Kidney epithelial cell (primary cell): Measurements from ENCODE around the gene DUOX2. TPM values are rescaled to one million over a fixed set of nuclear protein-coding genes. Genes with fewer than 3 reads are reported as not detected.

Experiments used
- DNase-seq: peaks from one replicate; pipeline ENCODE4 v3.0.0-alpha.2; 2010; ENCODE audit warnings: low read depth
- H3K27me3 ChIP-seq: 2 replicates; pipeline ENCODE4 v1.6.0; 2011; ENCODE audit warnings: low read length; ENCODE audit not compliant: control insufficient read depth, insufficient read depth
- H3K36me3 ChIP-seq: 2 replicates; pipeline ENCODE4 v1.5.1; 2011; ENCODE audit warnings: low read length; ENCODE audit not compliant: control insufficient read depth, insufficient read depth
- H3K4me3 ChIP-seq: 2 replicates; pipeline ENCODE4 v1.5.1; 2011; ENCODE audit warnings: low read depth, mild to moderate bottlenecking, control low read depth, low read length
- total RNA-seq: library from RNA; depleted of rRNA; stranded (reverse); fragments of >200 nt; gene quantifications from 2 replicates; pipeline ENCODE4 v1.2.3, GENCODE V29; 2015
- TF ChIP-seq, protein P1 (sequence below): IDR thresholded peaks from 2 replicates; pipeline ENCODE4 v1.5.1; 2011; ENCODE audit warnings: mild to moderate bottlenecking, moderate library complexity, low read length, control low read depth, inconsistent platforms; ENCODE audit not compliant: insufficient read depth, poor library complexity, severe bottlenecking

Gene DUOX2
- total RNA-seq, 1 donor from 2014 or later = 0.08 TPM

DNA sequence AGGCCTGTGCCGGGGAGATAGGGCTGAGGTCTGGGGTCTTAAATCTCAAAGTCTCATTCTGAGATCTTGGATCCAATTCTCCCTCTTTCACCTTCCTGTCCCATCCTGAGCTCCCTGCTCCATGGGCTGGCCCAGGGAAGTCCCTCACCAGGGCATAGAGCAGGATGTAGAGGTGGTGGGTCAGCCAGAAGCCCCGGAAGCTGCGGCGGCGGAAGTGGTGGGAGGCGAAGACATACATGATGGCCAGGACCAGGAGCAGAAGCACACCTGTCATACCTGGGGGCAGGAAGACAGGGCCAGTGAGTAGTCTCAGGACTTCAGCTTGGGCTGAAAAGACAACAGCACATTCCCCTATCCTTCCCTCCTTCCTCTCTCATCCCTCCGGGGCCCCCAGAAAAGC lies 16.5 kb downstream of the DUOX2 start:
- DNase-seq = no peak
- TF ChIP-seq, protein P1, sequence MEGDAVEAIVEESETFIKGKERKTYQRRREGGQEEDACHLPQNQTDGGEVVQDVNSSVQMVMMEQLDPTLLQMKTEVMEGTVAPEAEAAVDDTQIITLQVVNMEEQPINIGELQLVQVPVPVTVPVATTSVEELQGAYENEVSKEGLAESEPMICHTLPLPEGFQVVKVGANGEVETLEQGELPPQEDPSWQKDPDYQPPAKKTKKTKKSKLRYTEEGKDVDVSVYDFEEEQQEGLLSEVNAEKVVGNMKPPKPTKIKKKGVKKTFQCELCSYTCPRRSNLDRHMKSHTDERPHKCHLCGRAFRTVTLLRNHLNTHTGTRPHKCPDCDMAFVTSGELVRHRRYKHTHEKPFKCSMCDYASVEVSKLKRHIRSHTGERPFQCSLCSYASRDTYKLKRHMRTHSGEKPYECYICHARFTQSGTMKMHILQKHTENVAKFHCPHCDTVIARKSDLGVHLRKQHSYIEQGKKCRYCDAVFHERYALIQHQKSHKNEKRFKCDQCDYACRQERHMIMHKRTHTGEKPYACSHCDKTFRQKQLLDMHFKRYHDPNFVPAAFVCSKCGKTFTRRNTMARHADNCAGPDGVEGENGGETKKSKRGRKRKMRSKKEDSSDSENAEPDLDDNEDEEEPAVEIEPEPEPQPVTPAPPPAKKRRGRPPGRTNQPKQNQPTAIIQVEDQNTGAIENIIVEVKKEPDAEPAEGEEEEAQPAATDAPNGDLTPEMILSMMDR = no peak
- H3K27me3 ChIP-seq = peaks cover 6% of the 10 kb centered on the region
- H3K36me3 ChIP-seq = no peaks in the 10 kb centered on the region
- no peak overlapping the region for H3K4me3 ChIP-seq

DNA sequence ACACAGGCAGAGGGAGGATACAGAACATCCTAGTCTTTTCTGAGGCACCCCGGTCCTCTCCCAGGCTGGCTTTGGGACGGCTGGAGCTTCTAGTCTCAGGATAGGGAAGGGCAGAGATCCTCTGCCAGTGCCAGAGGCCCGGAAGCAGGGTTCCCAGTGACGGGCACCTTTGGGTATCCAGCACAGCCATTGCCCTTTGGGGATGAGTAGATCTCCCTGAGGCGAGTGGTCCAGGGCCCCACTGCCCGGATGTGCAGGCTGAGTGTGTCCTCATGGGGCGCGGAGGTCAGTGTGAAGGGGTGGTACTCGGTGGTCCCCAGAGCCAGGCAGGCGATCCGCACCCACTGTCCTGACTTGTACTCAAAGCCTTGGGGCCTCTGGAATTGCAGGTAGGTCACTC lies 18.3 kb downstream of the DUOX2 start:
- no peak for DNase-seq
- Histone ChIP-seq H3K27me3 (peaks cover 4% of the 10 kb centered on the region), H3K36me3 (no peaks in the 10 kb centered on the region), H3K4me3 (no peak overlapping the region)
- TF ChIP-seq, protein P1 = no peak

DNA sequence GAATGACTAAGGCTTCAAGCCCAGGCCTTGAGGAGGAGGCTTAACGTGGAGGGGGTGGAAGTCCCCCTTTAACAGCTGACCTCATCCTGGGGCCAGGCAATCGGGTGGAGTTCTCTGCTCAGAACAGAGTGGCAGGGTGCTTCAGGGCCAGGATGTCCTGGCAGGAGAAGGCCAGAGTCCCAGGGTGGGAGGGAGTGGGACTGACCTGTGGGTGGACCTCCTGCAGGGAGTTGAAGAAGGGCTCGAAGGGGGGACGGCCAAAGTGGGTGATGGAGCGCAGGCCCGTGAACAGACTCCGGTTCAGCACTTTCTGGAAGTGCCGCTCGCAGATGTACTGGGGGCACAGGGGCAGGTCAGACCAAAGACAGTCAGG lies 19.6 kb downstream of the DUOX2 start:
- H3K36me3 ChIP-seq = no peaks in the 10 kb centered on the region
- peaks cover 4% of the 10 kb centered on the region for H3K27me3 ChIP-seq
- no peak overlapping the region for H3K4me3 ChIP-seq
- TF ChIP-seq, protein P1 = no peak
- DNase-seq = no peak

DNA sequence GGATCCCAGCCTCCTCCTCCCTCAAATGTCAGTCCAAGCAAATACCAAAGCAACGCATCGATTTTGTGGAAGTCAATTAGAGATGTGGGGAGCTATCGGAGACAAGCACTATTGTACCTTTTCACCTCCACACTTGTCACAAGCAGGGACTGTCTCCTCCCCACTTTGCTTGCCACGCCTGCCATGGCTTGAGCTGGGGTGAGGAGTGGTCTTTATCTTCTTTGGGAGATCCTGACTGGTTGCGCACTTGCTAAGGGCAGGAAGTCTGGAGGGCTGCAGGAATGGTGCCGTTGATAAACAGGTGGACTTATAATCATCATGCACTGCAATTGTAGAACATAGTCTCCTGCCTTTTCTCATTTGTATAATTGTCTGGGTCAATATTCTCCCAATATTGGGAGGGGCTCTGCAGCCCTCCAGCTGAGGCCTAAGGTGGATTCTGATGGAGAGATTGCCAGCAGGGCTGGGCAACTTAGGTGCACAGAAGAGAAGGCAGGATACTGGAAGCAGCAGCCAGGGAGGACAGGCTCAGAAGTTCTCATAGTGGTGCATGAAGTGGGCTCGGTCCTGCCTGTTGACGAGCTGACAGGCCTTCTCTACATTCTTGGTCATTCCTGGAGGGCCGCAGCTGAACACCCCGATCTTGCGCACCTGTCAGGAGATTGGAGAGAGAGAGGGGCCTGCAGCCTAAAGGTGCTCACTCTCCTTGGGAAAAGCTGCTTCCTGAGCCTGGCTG lies 20.2 kb downstream of the DUOX2 start:
- no peaks in the 10 kb centered on the region for H3K36me3 ChIP-seq
- H3K4me3 ChIP-seq = no peak overlapping the region
- peaks cover 4% of the 10 kb centered on the region for H3K27me3 ChIP-seq
- TF ChIP-seq, protein P1 = no peak
- no peak for DNase-seq

DNA sequence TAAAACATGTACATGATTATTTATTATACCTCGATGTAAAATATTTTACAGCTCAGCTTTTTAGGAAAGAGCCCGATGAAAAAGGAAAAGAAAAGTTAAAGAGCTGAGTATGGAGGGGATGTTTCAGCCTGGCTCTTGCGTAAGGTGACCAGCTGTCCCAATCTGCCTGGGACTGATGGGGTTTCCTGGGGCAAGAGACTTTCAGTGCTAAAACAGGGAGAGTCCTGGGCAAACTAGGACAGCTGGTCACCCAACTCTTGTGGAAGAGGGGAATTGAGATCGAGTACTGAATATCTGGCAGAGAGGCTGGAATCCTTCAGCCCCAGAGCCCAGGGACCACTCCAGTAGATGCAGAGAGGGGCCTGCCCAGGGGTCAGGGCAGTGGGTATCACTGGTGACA lies 21.0 kb downstream of the DUOX2 start:
- TF ChIP-seq, protein P1 = no peak
- H3K36me3 ChIP-seq = no peaks in the 10 kb centered on the region
- H3K27me3 ChIP-seq = peaks cover 4% of the 10 kb centered on the region
- H3K4me3 ChIP-seq = no peak overlapping the region
- DNase-seq = no peak

DNA sequence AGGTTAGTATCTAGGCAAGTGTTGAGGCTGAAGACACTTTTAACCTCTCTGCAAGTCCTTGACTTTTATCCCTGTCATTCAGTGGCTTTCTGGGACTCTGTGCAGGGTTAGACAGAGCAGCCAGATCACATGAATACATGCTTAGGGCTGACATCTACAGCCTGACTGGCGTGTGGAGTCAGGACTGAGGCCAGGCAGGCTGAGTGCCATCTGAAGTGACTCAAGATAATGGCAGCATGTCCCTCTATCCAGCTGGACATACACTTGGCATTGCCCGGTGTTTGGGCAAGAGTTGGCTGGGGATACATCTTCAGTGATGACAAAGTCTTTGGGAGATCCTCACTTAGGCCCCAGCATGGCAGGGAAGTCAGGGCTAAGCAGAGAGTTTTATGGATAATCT lies 22.4 kb downstream of the DUOX2 start:
- no peak for DNase-seq
- TF ChIP-seq, protein P1 = no peak
- Histone ChIP-seq H3K36me3 (no peaks in the 10 kb centered on the region), H3K27me3 (peaks cover 6% of the 10 kb centered on the region), H3K4me3 (no peak overlapping the region)
